ENCODE measurements around the gene CD8B.

DNA sequence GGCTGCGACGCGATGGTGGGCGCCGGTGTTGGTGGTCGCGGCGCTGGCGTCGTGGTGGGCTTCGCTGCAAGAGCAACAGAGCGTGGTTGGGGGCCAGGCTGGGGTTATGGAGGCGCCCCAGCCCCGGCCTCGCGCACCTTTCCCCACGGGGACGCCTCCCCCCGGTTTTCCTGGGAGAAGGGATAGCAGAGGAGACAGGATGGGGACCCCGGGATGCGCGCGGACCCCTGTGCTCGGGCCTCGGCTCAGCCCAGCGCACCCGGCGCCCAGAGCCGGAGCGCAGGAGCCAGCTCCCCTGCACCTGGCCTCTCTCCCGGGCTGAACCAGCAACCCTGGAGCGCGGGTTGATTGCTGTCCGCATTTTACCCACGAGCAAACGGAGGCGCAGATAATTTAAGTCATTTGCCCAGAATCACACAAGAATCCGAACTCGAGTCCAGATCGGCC is 72.0 kb downstream of the CD8B start:
- TF ChIP-seq, protein P1, sequence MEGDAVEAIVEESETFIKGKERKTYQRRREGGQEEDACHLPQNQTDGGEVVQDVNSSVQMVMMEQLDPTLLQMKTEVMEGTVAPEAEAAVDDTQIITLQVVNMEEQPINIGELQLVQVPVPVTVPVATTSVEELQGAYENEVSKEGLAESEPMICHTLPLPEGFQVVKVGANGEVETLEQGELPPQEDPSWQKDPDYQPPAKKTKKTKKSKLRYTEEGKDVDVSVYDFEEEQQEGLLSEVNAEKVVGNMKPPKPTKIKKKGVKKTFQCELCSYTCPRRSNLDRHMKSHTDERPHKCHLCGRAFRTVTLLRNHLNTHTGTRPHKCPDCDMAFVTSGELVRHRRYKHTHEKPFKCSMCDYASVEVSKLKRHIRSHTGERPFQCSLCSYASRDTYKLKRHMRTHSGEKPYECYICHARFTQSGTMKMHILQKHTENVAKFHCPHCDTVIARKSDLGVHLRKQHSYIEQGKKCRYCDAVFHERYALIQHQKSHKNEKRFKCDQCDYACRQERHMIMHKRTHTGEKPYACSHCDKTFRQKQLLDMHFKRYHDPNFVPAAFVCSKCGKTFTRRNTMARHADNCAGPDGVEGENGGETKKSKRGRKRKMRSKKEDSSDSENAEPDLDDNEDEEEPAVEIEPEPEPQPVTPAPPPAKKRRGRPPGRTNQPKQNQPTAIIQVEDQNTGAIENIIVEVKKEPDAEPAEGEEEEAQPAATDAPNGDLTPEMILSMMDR (IDR thresholded peaks at IDR 0.05; ENCODE audit: low read length): no peak
- no peak for TF ChIP-seq EZH2 (IDR thresholded peaks at IDR 0.05; ENCODE audit: borderline replicate concordance, low read length)
